Stomach (tissue), 9 donors: ENCODE measurements around the gene TMEM92. TPM values are rescaled to one million over a fixed set of nuclear protein-coding genes. Genes with fewer than 3 reads are reported as not detected.

Source experiments
- DNase-seq, 2 donors: peaks; one replicate each; pipeline versions ENCODE4 v3.0.0 to v3.0.0-alpha.2; 2013 to 2019
- H3K27ac ChIP-seq, 5 donors: fragments of 200-600 bp in 4 of 5; sonication (generic) in 4 of 5; one replicate each; pipeline ENCODE4 v1.5.1; 2013 to 2019; ENCODE audit warnings: mild to moderate bottlenecking in 1 of 5, moderate library complexity in 1 of 5
- H3K27me3 ChIP-seq, 3 donors: fragments of 200-600 bp; sonication (generic); one replicate each; pipeline ENCODE4 v1.5.1; 2017 to 2019; ENCODE audit warnings: mixed run types in 1 of 3
- H3K36me3 ChIP-seq, 4 donors: fragments of 200-600 bp; sonication (generic); 1 replicate in 3 of 4; 2 replicates in 1 of 4; pipeline ENCODE4 v1.5.1; 2016 to 2019
- H3K4me1 ChIP-seq, 4 donors: fragments of 200-600 bp; sonication (generic); one replicate each; pipeline ENCODE4 v1.5.1; 2016 to 2019
- H3K4me3 ChIP-seq, 4 donors: fragments of 200-600 bp; sonication (generic) in 3 of 4; one replicate each; pipeline ENCODE4 v1.5.1; 2016 to 2019; ENCODE audit warnings: mild to moderate bottlenecking in 1 of 4
- H3K9me3 ChIP-seq, 4 donors: fragments of 200-600 bp; sonication (generic); one replicate each; pipeline ENCODE4 v1.5.1; 2016 to 2019
- CTCF ChIP-seq, 7 experiments: fragments of 450-650 bp in 4 of 7; fragments of 200-600 bp in 3 of 7; sonication (generic) in 3 of 7; IDR thresholded peaks; one replicate each; pipeline ENCODE4 v1.5.1; 2016 to 2019; ENCODE audit warnings: antibody characterized with exemption in 7 of 7, control low read depth in 2 of 7, mild to moderate bottlenecking in 1 of 7
- EP300 ChIP-seq: sonication (generic); formaldehyde crosslinking; IDR thresholded peaks from one replicate; pipeline ENCODE4 v1.6.1; 2017; ENCODE audit warnings: antibody characterized with exemption
- POLR2A ChIP-seq, 4 donors: fragments of 450-650 bp; IDR thresholded peaks; one replicate each; pipeline ENCODE4 v1.6.1; 2016; ENCODE audit warnings: antibody characterized with exemption in 4 of 4, control low read depth in 2 of 4, mild to moderate bottlenecking in 1 of 4, moderate library complexity in 1 of 4
- POLR2AphosphoS5 ChIP-seq, 3 donors: sonication (generic); formaldehyde crosslinking; IDR thresholded peaks; one replicate each; pipeline ENCODE4 v1.6.1; 2016; ENCODE audit warnings: antibody characterized with exemption in 3 of 3
- whole genome bisulfite sequencing, 5 donors: extraction: QIAGEN DNeasy Blood & Tissue Kit in 3 of 5; methylation state at CpG; one replicate each; pipeline versions ENCODE4 v1.1.5 to v1.1.7; 2013 to 2018; 5-methylcytosine and 5-hydroxymethylcytosine counted together
- intact Hi-C: fragments of 100-400 bp; cut with DNase I; formaldehyde crosslinking; loops from one replicate; pipeline ENCODE4 v1.15.1; 2023; ENCODE audit warnings: low total_unique reads
- polyA plus RNA-seq, 3 donors: library from polyadenylated mRNA; stranded (reverse); fragments of 200-250 nt; gene quantifications; one replicate each; pipeline ENCODE4 v1.2.3, GENCODE V29; 2013
- total RNA-seq, 5 donors: library from RNA; depleted of rRNA; stranded (reverse); fragments of >200 nt; gene quantifications; one replicate each; pipeline versions ENCODE4 v1.1.0 to v1.2.3, GENCODE V29; 2014 to 2016
- donor health status: healthy with polysubstance abuse.
- donor health status: Bipolar disorder and iron deficiency.
- donor health status: healthy.

The TMEM92 gene
- total and polyA plus RNA-seq, 8 donors, result 2.7 to 24.9 (median 10.8) TPM

DNA sequence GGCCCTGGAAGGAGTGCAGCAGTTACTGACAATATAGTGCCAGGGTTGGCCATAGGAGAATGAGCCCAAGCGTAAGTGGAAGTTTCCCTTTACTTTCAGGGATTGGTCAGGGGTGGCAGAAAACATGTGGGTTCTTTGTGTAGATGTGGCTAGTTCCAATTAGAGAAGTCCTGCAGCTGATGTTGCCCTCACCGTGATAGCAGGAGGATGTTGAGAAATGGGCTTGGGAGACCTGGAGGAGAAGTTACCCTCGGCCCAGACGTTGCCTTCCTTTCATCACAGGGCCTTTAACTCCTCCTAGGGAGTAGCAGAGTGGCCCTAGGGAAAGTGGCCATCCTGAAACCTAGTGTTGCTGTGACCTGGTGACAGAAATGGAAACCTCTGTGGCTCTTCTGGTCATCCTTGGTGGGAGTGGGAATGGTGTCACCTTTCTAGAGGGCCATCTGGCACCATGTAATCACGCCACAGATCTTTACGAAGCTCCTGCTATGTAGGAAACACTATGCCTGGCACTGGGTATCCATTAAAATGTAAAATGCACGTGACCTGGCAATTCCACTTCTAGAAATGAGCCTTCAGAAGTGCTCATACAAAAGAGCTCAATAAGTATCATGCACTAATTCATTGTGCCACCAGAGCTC is 6.7 kb downstream of the TMEM92 start:
- H3K27me3 ChIP-seq, result peaks cover 0 to 8% (median 0%) of the 10 kb centered on the region in 3 donors
- no peaks in the 10 kb centered on the region for H3K9me3 ChIP-seq
- H3K4me1 ChIP-seq, result peaks cover 15 to 65% (median 20%) of the 10 kb centered on the region in 4 donors
- TF ChIP-seq CTCF (IDR thresholded peaks at IDR 0.05) (no peak), POLR2AphosphoS5 (IDR thresholded peaks at IDR 0.05) (no peak), EP300 (no peak), POLR2A (IDR thresholded peaks at IDR 0.05) (no peak)
- no peak overlapping the region for H3K4me3 ChIP-seq
- DNase-seq, result no peak
- H3K27ac ChIP-seq, result no peak overlapping the region
- 78 to 83% (median 80%) methylated on average over 7 of the region's 7 CpGs for WGBS, 5 donors
- peaks cover 0 to 43% (median 20%) of the 10 kb centered on the region in 4 donors for H3K36me3 ChIP-seq
- intact Hi-C loops, result no loop called here

DNA sequence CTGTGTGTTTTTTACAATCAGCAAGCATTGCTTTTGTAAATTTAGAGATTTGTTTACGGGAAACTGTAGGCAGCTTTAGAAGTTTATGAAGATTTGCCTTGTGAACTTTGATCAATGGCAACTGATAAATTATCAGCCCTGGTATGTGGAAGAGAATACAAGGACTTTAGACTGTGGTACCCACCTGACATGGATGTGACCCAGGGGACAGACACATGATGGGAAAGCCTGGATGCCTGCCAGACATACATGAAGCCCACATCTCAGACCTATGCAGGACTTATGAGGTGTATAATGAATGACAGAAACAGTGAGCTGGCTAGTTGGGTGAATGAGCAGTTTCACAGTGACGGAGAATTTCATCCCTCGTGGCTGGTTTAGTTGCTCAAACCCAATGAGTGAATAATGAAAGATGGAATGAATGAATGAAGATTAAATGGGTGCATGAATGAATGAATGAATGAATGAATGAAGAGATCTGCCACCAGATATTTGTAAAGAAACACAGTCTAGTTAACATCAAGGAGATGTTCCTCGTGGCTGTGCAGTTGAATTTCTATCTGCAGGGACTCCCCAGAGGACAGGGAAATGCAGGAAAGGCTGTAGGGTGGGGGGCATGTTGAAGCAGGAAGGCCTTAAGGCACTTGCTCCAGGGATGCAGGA is 7.6 kb downstream of the TMEM92 start:
- H3K27me3 ChIP-seq, result peaks cover 0 to 8% (median 0%) of the 10 kb centered on the region in 3 donors
- peaks cover 0 to 43% (median 20%) of the 10 kb centered on the region in 4 donors for H3K36me3 ChIP-seq
- DNase-seq, result no peak
- no peak overlapping the region for H3K27ac ChIP-seq
- TF ChIP-seq POLR2A (IDR thresholded peaks at IDR 0.05) (no peak), CTCF (IDR thresholded peaks at IDR 0.05) (no peak), EP300 (no peak), POLR2AphosphoS5 (IDR thresholded peaks at IDR 0.05) (no peak)
- WGBS, 5 donors, result 77 to 87% (median 82%) methylated on average over 4 of the region's 4 CpGs
- intact Hi-C loops, result no loop called here
- H3K4me3 ChIP-seq, result no peak overlapping the region
- H3K4me1 ChIP-seq, result peaks cover 6 to 64% (median 15%) of the 10 kb centered on the region in 4 donors
- no peaks in the 10 kb centered on the region for H3K9me3 ChIP-seq

GRCh38 chr17:50283246-50283645 is 9.0 kb downstream of the TMEM92 start:
- intact Hi-C loops, result no loop called here
- Histone ChIP-seq H3K27ac (no peak overlapping the region), H3K4me1 (peaks cover 3 to 60% (median 6%) of the 10 kb centered on the region in 4 donors), H3K9me3 (no peaks in the 10 kb centered on the region), H3K27me3 (no peaks in the 10 kb centered on the region), H3K4me3 (no peak overlapping the region), H3K36me3 (peaks cover 0 to 41% (median 20%) of the 10 kb centered on the region in 4 donors)
- no peak for DNase-seq
- TF ChIP-seq CTCF (IDR thresholded peaks at IDR 0.05) (no peak), POLR2AphosphoS5 (IDR thresholded peaks at IDR 0.05) (no peak), EP300 (no peak)
- WGBS, 5 donors, result 73 to 89% (median 77%) methylated on average over 10 of the region's 10 CpGs

- WGBS, 5 donors, result 58 to 77% (median 68%) methylated on average over 7 of the region's 7 CpGs
- Histone ChIP-seq H3K4me1 (peaks cover under 1 to 60% (median 5%) of the 10 kb centered on the region in 4 donors), H3K4me3 (no peak overlapping the region), H3K9me3 (no peaks in the 10 kb centered on the region), H3K27me3 (no peaks in the 10 kb centered on the region), H3K27ac (no peak overlapping the region), H3K36me3 (peaks cover 0 to 38% (median 18%) of the 10 kb centered on the region in 4 donors)
- no peak for TF ChIP-seq EP300
- no peak for TF ChIP-seq CTCF (IDR thresholded peaks at IDR 0.05)
- no peak for TF ChIP-seq POLR2AphosphoS5 (IDR thresholded peaks at IDR 0.05)
- TF ChIP-seq POLR2A (IDR thresholded peaks at IDR 0.05), result no peak
- DNase-seq, result no peak
- intact Hi-C loops, result no loop called here
Measured at GRCh38 chr17:50283714-50284113, 9.4 kb downstream of the TMEM92 start.
